K562 (cell line): ENCODE measurements around the gene RAB40B.

Source experiments
- ATF1 ChIP-seq, 2 experiments: fragments of 450-650 bp in 1 of 2; IDR thresholded peaks; 2 replicates each; pipeline ENCODE4 v1.6.1; 2016; ENCODE audit warnings: missing compliant biosample characterization in 1 of 2, missing genetic modification characterization in 1 of 2
- EGR1 ChIP-seq: fragments of 450-650 bp; conservative IDR thresholded peaks from 2 replicates; pipeline ENCODE4 v1.6.1; 2017; ENCODE audit warnings: mild to moderate bottlenecking
- FOXA1 ChIP-seq: fragments of 450-650 bp; IDR thresholded peaks from 2 replicates; pipeline ENCODE4 v1.6.1; 2016; ENCODE audit warnings: mild to moderate bottlenecking, borderline replicate concordance
- HDAC2 ChIP-seq: fragments of 450-650 bp; IDR thresholded peaks from 2 replicates; pipeline ENCODE4 v1.6.1; 2016; ENCODE audit warnings: mild to moderate bottlenecking
- PHF20 ChIP-seq: fragments of 450-650 bp; IDR thresholded peaks from 2 replicates; pipeline ENCODE4 v1.6.1; 2018; ENCODE audit not compliant: partially characterized antibody
- POLR3G ChIP-seq: IDR thresholded peaks from 2 replicates; pipeline ENCODE4 v1.6.1; 2011; ENCODE audit not compliant: insufficient read length, insufficient replicate concordance; ENCODE audit errors: extremely low read depth
- TBP ChIP-seq: optimal IDR thresholded peaks from 2 replicates; pipeline ENCODE3; 2011; ENCODE audit warnings: low read depth, low read length, improper control_type of control experiment
- ZNF3 ChIP-seq: fragments of 250-450 bp; sonication (Bioruptor Pico); IDR thresholded peaks from 2 replicates; pipeline ENCODE4 v1.5.0; 2021; ENCODE audit warnings: mild to moderate bottlenecking, moderate library complexity
- ZNF830 ChIP-seq: fragments of 250-450 bp; sonication (Bioruptor Pico); IDR thresholded peaks from 2 replicates; pipeline ENCODE4 v1.5.0; 2021; ENCODE audit warnings: mild to moderate bottlenecking
- TF ChIP-seq, protein P1 (sequence below): fragments of 450-650 bp; formaldehyde crosslinking; IDR thresholded peaks from 2 replicates; pipeline ENCODE4 v1.4.0; 2022; ENCODE audit warnings: missing genetic modification characterization
- TF ChIP-seq, protein P2 (sequence below), 2 experiments: fragments of 450-650 bp in 1 of 2; sonication (generic) in 1 of 2; formaldehyde crosslinking in 1 of 2; IDR thresholded peaks in 1 of 2; conservative IDR thresholded peaks in 1 of 2; 2 replicates each; pipeline versions ENCODE4 v1.6.1 to v1.8.1; 2016 to 2023; ENCODE audit warnings: mild to moderate bottlenecking in 2 of 2, moderate library complexity in 2 of 2, inconsistent platforms in 1 of 2, missing genetic modification reagents in 1 of 2
- TF ChIP-seq, protein P3 (sequence below), 3 experiments: fragments of 200-800 bp in 1 of 3; fragments of 250-450 bp in 1 of 3; fragments of 450-650 bp in 1 of 3; sonication (Bioruptor Pico) in 1 of 3; sonication (Bioruptor generic) in 1 of 3; formaldehyde crosslinking in 1 of 3; IDR thresholded peaks; 2 replicates each; pipeline versions ENCODE4 v1.6.1 to v1.8.0; 2016 to 2022; ENCODE audit warnings: mild to moderate bottlenecking in 2 of 3, missing genetic modification characterization in 2 of 3, missing compliant biosample characterization in 1 of 3, moderate library complexity in 1 of 3

DNA sequence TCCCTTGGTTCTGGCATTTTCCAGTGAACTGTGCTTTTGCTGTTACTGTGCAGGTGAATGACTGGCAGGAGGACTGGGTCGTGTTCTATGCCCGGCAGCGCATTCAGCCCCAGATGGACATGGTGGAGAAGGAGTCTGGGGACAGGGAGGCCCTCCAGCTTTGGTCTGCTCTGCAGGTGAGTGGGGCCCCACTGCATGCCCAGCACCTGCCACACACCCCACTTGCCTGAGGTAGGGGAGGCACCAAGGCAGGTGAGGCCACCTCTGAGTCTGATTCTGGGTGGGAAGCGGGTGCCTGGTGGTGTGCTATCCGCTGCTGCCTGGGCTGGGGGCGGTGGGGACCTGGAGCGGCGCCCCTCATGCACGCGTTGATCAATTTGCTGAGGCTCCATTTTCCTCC lies 27.9 kb upstream of the RAB40B start:
- TF ChIP-seq ZNF3 (CRISPR knock-in tag) (no peak), PHF20 (no peak), FOXA1 (no peak), HDAC2 (no peak), TBP (no peak), EGR1 (no peak), POLR3G (no peak), ATF1 (CRISPR knock-in tag; IDR thresholded peaks at IDR 0.05) (no peak), ATF1 (tag; IDR thresholded peaks at IDR 0.05) (no peak), ZNF830 (CRISPR knock-in tag) (no peak)
- TF ChIP-seq, protein P1, sequence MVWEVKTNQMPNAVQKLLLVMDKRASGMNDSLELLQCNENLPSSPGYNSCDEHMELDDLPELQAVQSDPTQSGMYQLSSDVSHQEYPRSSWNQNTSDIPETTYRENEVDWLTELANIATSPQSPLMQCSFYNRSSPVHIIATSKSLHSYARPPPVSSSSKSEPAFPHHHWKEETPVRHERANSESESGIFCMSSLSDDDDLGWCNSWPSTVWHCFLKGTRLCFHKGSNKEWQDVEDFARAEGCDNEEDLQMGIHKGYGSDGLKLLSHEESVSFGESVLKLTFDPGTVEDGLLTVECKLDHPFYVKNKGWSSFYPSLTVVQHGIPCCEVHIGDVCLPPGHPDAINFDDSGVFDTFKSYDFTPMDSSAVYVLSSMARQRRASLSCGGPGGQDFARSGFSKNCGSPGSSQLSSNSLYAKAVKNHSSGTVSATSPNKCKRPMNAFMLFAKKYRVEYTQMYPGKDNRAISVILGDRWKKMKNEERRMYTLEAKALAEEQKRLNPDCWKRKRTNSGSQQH (CRISPR knock-in tag): no peak
- TF ChIP-seq, protein P2, sequence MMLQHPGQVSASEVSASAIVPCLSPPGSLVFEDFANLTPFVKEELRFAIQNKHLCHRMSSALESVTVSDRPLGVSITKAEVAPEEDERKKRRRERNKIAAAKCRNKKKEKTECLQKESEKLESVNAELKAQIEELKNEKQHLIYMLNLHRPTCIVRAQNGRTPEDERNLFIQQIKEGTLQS (IDR thresholded peaks at IDR 0.05): no peak
- TF ChIP-seq, protein P2 (CRISPR knock-in tag; conservative IDR thresholded peaks at IDR 0.05): no peak
- TF ChIP-seq, protein P3, sequence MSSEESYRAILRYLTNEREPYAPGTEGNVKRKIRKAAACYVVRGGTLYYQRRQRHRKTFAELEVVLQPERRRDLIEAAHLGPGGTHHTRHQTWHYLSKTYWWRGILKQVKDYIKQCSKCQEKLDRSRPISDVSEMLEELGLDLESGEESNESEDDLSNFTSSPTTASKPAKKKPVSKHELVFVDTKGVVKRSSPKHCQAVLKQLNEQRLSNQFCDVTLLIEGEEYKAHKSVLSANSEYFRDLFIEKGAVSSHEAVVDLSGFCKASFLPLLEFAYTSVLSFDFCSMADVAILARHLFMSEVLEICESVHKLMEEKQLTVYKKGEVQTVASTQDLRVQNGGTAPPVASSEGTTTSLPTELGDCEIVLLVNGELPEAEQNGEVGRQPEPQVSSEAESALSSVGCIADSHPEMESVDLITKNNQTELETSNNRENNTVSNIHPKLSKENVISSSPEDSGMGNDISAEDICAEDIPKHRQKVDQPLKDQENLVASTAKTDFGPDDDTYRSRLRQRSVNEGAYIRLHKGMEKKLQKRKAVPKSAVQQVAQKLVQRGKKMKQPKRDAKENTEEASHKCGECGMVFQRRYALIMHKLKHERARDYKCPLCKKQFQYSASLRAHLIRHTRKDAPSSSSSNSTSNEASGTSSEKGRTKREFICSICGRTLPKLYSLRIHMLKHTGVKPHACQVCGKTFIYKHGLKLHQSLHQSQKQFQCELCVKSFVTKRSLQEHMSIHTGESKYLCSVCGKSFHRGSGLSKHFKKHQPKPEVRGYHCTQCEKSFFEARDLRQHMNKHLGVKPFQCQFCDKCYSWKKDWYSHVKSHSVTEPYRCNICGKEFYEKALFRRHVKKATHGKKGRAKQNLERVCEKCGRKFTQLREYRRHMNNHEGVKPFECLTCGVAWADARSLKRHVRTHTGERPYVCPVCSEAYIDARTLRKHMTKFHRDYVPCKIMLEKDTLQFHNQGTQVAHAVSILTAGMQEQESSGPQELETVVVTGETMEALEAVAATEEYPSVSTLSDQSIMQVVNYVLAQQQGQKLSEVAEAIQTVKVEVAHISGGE (CRISPR knock-in tag; IDR thresholded peaks at IDR 0.05): no peak
